IMR-90 (cell line): ENCODE data around the gene F13A1. TPM values are rescaled to one million over a fixed set of nuclear protein-coding genes. Genes with fewer than 3 reads are reported as not detected.

Experiments used
- ATAC-seq: fragments of 200-7000 bp; cut with Tn5 transposase; 2 replicates; pipeline ENCODE4 v1.9.1; 2020; ENCODE audit warnings: low read depth, mild to moderate bottlenecking, moderate library complexity
- BruUV-seq: library from RNA; stranded (reverse); fragments of 400-500 nt; replicated peaks from 2 replicates; lab custom pipeline; 2021; lab: Mats Ljungman, UMichigan
- CTCF ChIA-PET: fragments of 300-600 bp; formaldehyde crosslinking; extraction: SDS; loops from one replicate; lab custom pipeline; 2021; ENCODE audit warnings: antibody characterized with exemption; lab: Yijun Ruan, JAX
- POLR2A ChIA-PET: fragments of 300-600 bp; sonication (Branson Sonifier 250); formaldehyde crosslinking; loops from one replicate; lab custom pipeline; 2022; ENCODE audit warnings: antibody characterized with exemption; ENCODE audit not compliant: unreplicated experiment; lab: Charles Lee
- DNase-seq: peaks from one replicate; pipeline ENCODE4 v3.0.0; 2013
- H2AFZ ChIP-seq: replicated peaks from 2 replicates; pipeline ENCODE3; 2013; ENCODE audit warnings: low read length, mild to moderate bottlenecking; ENCODE audit not compliant: poor library complexity
- H2AK5ac ChIP-seq: 2 replicates; pipeline ENCODE4 v1.6.1; 2013; ENCODE audit warnings: low read depth, low read length, inconsistent platforms
- H2AK9ac ChIP-seq: replicated peaks from 2 replicates; pipeline ENCODE3; 2013; ENCODE audit warnings: mild to moderate bottlenecking, low read depth, low read length, moderate library complexity; ENCODE audit not compliant: poor library complexity
- H2BK120ac ChIP-seq: 2 replicates; pipeline ENCODE4 v1.6.1; 2013; ENCODE audit warnings: low read depth, low read length, inconsistent platforms
- H2BK15ac ChIP-seq: 3 replicates; pipeline ENCODE4 v1.6.1; 2013; ENCODE audit warnings: low read depth, low read length, inconsistent platforms
- H2BK20ac ChIP-seq: 2 replicates; pipeline ENCODE4 v1.6.1; 2013; ENCODE audit warnings: low read depth, mild to moderate bottlenecking, inconsistent platforms, low read length, moderate library complexity
- H2BK5ac ChIP-seq: 2 replicates; pipeline ENCODE4 v1.6.1; 2013; ENCODE audit warnings: mild to moderate bottlenecking, low read depth, low read length, inconsistent platforms; ENCODE audit not compliant: poor library complexity, severe bottlenecking
- H3K14ac ChIP-seq: replicated peaks from 2 replicates; pipeline ENCODE4 v1.6.1; 2013; ENCODE audit warnings: low read depth, low read length, inconsistent platforms
- H3K18ac ChIP-seq: 2 replicates; pipeline ENCODE4 v1.6.1; 2013; ENCODE audit warnings: low read depth, low read length, control low read depth
- H3K23ac ChIP-seq: 2 replicates; pipeline ENCODE4 v1.6.1; 2013; ENCODE audit warnings: low read depth, low read length, inconsistent platforms
- H3K27ac ChIP-seq: 2 replicates; pipeline ENCODE4 v1.5.1; 2013; ENCODE audit warnings: mild to moderate bottlenecking, control low read depth, low read length; ENCODE audit not compliant: insufficient read depth
- H3K27me3 ChIP-seq: 2 replicates; pipeline ENCODE4 v1.6.1; 2013; ENCODE audit warnings: low read length; ENCODE audit not compliant: control insufficient read depth, insufficient read depth
- H3K36me3 ChIP-seq: 2 replicates; pipeline ENCODE4 v1.6.1; 2013; ENCODE audit warnings: low read length, mixed read lengths; ENCODE audit not compliant: control insufficient read depth, insufficient read depth
- H3K4ac ChIP-seq: 2 replicates; pipeline ENCODE4 v1.6.1; 2013; ENCODE audit warnings: low read depth, low read length, inconsistent platforms
- H3K4me1 ChIP-seq: 2 replicates; pipeline ENCODE4 v1.6.1; 2013; ENCODE audit warnings: low read length, mixed read lengths; ENCODE audit not compliant: control insufficient read depth, insufficient read depth
- H3K4me2 ChIP-seq: 2 replicates; pipeline ENCODE4 v1.6.1; 2013; ENCODE audit warnings: low read depth, mild to moderate bottlenecking, control low read depth, low read length, moderate library complexity
- H3K4me3 ChIP-seq: 2 replicates; pipeline ENCODE4 v1.5.1; 2013; ENCODE audit warnings: low read depth, mild to moderate bottlenecking, control low read depth, low read length, moderate library complexity; ENCODE audit not compliant: insufficient read depth
- H3K56ac ChIP-seq: 2 replicates; pipeline ENCODE4 v1.6.1; 2013; ENCODE audit warnings: low read length, inconsistent platforms; ENCODE audit not compliant: insufficient read depth; ENCODE audit errors: extremely low read depth
- H3K79me1 ChIP-seq, 2 experiments: 2 replicates each; pipeline ENCODE4 v1.6.1; 2013; ENCODE audit warnings: low read length in 2 of 2, inconsistent platforms in 1 of 2, low read depth in 1 of 2
- H3K9ac ChIP-seq: 2 replicates; pipeline ENCODE4 v1.6.1; 2013; ENCODE audit warnings: low read depth, low read length, control low read depth
- H3K9me1 ChIP-seq: 2 replicates; pipeline ENCODE4 v1.6.1; 2013; ENCODE audit warnings: low read length, inconsistent platforms; ENCODE audit not compliant: insufficient read depth
- H3K9me3 ChIP-seq: 2 replicates; pipeline ENCODE4 v1.6.1; 2013; ENCODE audit warnings: low read length; ENCODE audit not compliant: control insufficient read depth, insufficient read depth
- H4K20me1 ChIP-seq: 2 replicates; pipeline ENCODE4 v1.6.1; 2013; ENCODE audit warnings: low read length, inconsistent platforms; ENCODE audit not compliant: insufficient read depth
- H4K5ac ChIP-seq: 2 replicates; pipeline ENCODE4 v1.6.1; 2013; ENCODE audit warnings: mild to moderate bottlenecking, low read depth, low read length, control low read depth
- H4K8ac ChIP-seq, 2 experiments: 2 replicates each; pipeline ENCODE4 v1.6.1; 2013; ENCODE audit warnings: low read depth in 2 of 2, low read length in 2 of 2, control low read depth in 1 of 2, inconsistent platforms in 1 of 2
- H4K91ac ChIP-seq: 2 replicates; pipeline ENCODE4 v1.6.1; 2013; ENCODE audit warnings: low read depth, low read length, inconsistent platforms; ENCODE audit not compliant: insufficient read depth
- CHD1 ChIP-seq: IDR thresholded peaks from 2 replicates; pipeline ENCODE4 v1.6.1; 2012; ENCODE audit warnings: low read depth, low read length, improper control_type of control experiment
- FOS ChIP-seq: fragments of 150-350 bp; IDR thresholded peaks from 2 replicates; pipeline ENCODE4 v1.6.1; 2016; ENCODE audit warnings: low read depth, low read length
- MAFK ChIP-seq: IDR thresholded peaks from 2 replicates; pipeline ENCODE4 v1.6.1; 2012; ENCODE audit warnings: low read depth, low read length, improper control_type of control experiment
- MXI1 ChIP-seq: IDR thresholded peaks from 2 replicates; pipeline ENCODE4 v1.6.1; 2012; ENCODE audit warnings: low read depth, mild to moderate bottlenecking, low read length, moderate library complexity, borderline replicate concordance
- WGBS, 2 experiments: methylation state at CpG; one replicate each; pipeline versions ENCODE4 v1.1.5 to v1.1.7; 2013; ENCODE audit warnings: missing lambda C conversion rate in 2 of 2; ENCODE audit not compliant: insufficient read length in 1 of 2; ENCODE audit errors: extremely low coverage in 2 of 2; 5-methylcytosine and 5-hydroxymethylcytosine counted together
- dilution Hi-C: fragments of 300-500 bp; cut with HindIII; formaldehyde crosslinking; loops from one replicate; pipeline ENCODE4 v1.14.3; 2018; ENCODE audit warnings: low sequenced_read_pairs; ENCODE audit not compliant: unreplicated experiment
- in situ Hi-C: fragments of 300-500 bp; cut with MboI; formaldehyde crosslinking; loops from 3 replicates; pipeline ENCODE4 v1.14.3; 2019; ENCODE audit warnings: low sequenced_read_pairs, inconsistent platforms, mixed read lengths
- intact Hi-C: fragments of 100-400 bp; cut with micrococcal nuclease; formaldehyde crosslinking; loops from 2 replicates; pipeline ENCODE4 v1.10.0; 2022
- polyA plus RNA-seq, 3 experiments: library from polyadenylated mRNA; depleted of rRNA; stranded (reverse); fragments of >200 nt; gene quantifications; 2 replicates each; pipeline ENCODE4 v1.2.3, GENCODE V29; 2012; ENCODE audit warnings: low replicate concordance in 1 of 3
- total RNA-seq: library from RNA; depleted of rRNA; stranded (reverse); fragments of >200 nt; gene quantifications from 2 replicates; pipeline ENCODE4 v1.2.3, GENCODE V29; 2012

F13A1 gene
- total and polyA plus RNA-seq, 2 of the 4 experiments (the other 2 are of a cell fraction): not detected

DNA sequence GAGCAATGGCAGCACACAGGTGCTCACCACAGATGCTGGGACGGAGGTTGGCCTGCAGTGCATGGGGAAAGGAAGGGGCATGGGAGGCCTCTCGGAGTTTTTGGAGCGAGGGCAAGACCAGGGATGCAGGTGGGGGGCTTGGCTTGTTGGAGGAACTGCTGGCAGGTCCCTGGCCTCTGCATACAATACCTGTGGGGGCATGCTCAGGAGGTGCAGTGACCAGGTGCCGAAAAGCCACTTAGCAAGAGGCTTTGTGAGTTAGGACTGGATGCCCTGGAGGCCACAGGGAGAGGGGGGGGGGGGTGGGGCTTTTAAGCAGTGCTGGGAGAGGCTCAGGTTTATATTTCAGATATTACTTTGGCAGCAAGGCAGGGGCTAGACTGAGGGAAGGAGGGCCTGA, 142.7 kb downstream of the F13A1 start:
- no peak for ATAC-seq
- Histone ChIP-seq H2BK15ac (no peak overlapping the region), H3K9me1 (no peaks in the 10 kb centered on the region), H3K79me1 (no peaks in the 10 kb centered on the region), H3K4ac (no peak overlapping the region), H4K20me1 (no peaks in the 10 kb centered on the region), H3K27me3 (no peaks in the 10 kb centered on the region), H3K4me3 (no peak overlapping the region), H2BK20ac (no peak overlapping the region), H4K91ac (no peak overlapping the region), H3K23ac (no peak overlapping the region), H3K9me3 (peaks cover 33% of the 10 kb centered on the region), H4K8ac (no peak overlapping the region), H2AFZ (no peak overlapping the region), H4K5ac (no peak overlapping the region), H3K14ac (no peak overlapping the region), H3K9ac (no peak overlapping the region), H2AK5ac (no peak overlapping the region), H3K4me2 (no peak overlapping the region), H2BK5ac (no peak overlapping the region), H2BK120ac (no peak overlapping the region), H3K56ac (no peak overlapping the region), H2AK9ac (no peak overlapping the region), H3K18ac (no peak overlapping the region), H3K36me3 (no peaks in the 10 kb centered on the region), H3K27ac (no peak overlapping the region), H3K4me1 (no peaks in the 10 kb centered on the region)
- dilution Hi-C loops: no loop called here
- intact Hi-C loops: no loop called here
- no TSS peak for BruUV-seq
- POLR2A ChIA-PET: no interaction called here
- no peak for DNase-seq
- WGBS, 2 experiments: 34% methylated on average over 4 of the region's 4 CpGs; no CpG with 5 or more reads in 1 of the 2 experiments
- no peak for TF ChIP-seq MXI1
- no peak for TF ChIP-seq FOS
- no peak for TF ChIP-seq MAFK
- no peak for TF ChIP-seq CHD1
- in situ Hi-C loops: no loop called here
- CTCF ChIA-PET: no interaction called here
